Activated CD4-positive, alpha-beta T cell treated with anti-CD3 and anti-CD28 coated beads, Interleukin-2, amount 10 ng/mL, durations not matched to agents 24 days and 14 days (primary cell): ENCODE data around the gene ESRRG. TPM values are rescaled to one million over a fixed set of nuclear protein-coding genes. Genes with fewer than 3 reads are reported as not detected.
A peak's percentile ranks its signal among the peaks of the same experiment; 100 is the strongest.

ENCODE experiments used
- DNase-seq: peaks from one replicate; pipeline ENCODE4 v3.0.0; 2022
- H3K27ac Mint-ChIP-seq: one replicate; pipeline ENCODE4 v1.8.0; 2022; ENCODE audit warnings: mild to moderate bottlenecking, mixed read lengths
- H3K27me3 Mint-ChIP-seq: one replicate; pipeline ENCODE4 v1.8.0; 2022; ENCODE audit warnings: mixed read lengths
- H3K36me3 Mint-ChIP-seq: one replicate; pipeline ENCODE4 v1.8.0; 2022; ENCODE audit warnings: low read depth, mild to moderate bottlenecking, mixed read lengths
- H3K4me1 Mint-ChIP-seq: one replicate; pipeline ENCODE4 v1.8.0; 2021; ENCODE audit warnings: mixed read lengths
- H3K4me3 Mint-ChIP-seq: one replicate; pipeline ENCODE4 v1.8.0; 2022; ENCODE audit warnings: mild to moderate bottlenecking, moderate library complexity, mixed read lengths
- H3K9me3 Mint-ChIP-seq: one replicate; pipeline ENCODE4 v1.8.0; 2021; ENCODE audit warnings: mixed read lengths
- intact Hi-C: fragments of 100-400 bp; cut with micrococcal nuclease; formaldehyde crosslinking; loops from one replicate; pipeline ENCODE4 v1.15.1; 2023
- total RNA-seq: library from RNA; stranded (reverse); gene quantifications from 2 replicates; pipeline ENCODE4 v1.2.3, GENCODE V29; 2022

Gene ESRRG
- total RNA-seq, 1 donor from 2014 or later = not detected

DNA sequence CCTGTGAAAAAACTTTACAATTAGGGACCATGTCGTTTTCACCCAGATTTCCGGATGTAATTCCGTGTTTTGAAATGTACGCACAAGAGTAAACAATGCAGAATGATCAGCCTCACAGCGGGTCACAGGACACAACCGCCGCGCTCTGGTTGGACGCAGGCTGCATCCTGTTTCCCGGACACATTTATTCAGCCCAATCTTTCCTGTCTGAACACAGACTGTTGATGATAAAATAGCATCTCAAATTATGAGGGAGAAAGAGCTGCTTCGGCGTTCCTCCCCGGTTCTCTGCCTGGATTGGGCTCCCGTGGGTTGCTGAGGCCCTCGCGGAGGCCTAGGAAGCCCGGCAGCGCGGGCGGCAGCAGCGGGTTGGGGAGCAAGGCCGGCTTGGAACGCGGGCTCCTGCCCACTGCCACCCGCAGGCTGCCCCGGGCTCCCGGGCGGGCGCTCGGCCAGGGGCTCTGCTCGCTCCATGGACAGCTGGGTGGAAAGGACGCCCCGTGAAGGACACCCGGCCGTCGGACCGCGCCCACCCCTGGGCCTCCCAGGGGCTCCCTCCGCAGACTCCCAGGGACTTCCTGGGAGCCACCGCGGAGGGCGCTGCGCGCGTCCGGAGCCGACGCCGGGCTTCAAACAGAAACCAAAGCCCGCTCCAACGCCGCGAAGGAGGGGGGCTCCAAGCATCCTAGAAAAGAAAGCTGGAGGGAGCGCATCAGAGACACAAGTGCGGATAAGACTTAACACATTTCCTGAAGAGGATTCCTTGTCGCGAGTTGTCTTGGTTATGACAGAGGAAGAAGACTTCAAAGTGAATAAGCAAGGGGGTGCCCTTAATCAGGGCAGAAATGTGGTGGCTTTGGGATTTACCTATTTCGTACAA is 122.3 kb downstream of the ESRRG start:
- Mint-ChIP-seq H3K36me3 (no peaks in the 10 kb centered on the region), H3K27me3 (peaks cover 23% of the 10 kb centered on the region), H3K4me1 (peaks cover 3% of the 10 kb centered on the region), H3K9me3 (no peaks in the 10 kb centered on the region), H3K4me3 (peak overlapping the region; percentile 78), H3K27ac (no peak overlapping the region)
- peak; percentile 58 for DNase-seq
- intact Hi-C loops = no loop called here

DNA sequence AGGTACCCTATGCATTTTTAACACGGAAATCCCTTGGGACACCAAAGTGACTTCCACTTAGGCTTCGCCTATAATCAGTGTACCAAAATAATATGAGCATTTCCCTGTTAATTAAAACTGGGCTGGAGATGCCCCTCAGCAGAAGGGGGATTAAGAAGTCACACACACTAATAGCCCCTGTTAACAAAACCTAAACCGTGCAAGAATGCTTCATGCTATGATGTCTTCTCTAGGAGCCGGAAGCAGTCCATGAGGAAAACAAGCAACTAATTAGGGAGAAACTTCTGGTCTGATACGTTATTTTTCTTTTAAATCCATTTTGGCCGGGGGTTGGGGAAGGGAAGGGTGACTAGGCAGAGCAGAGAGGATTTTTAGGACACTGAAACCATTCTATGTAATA is 123.4 kb downstream of the ESRRG start:
- H3K9me3 Mint-ChIP-seq = no peaks in the 10 kb centered on the region
- H3K27ac Mint-ChIP-seq = no peak overlapping the region
- no peaks in the 10 kb centered on the region for H3K36me3 Mint-ChIP-seq
- intact Hi-C loops = no loop called here
- peaks cover 3% of the 10 kb centered on the region for H3K4me1 Mint-ChIP-seq
- DNase-seq = no peak
- peak overlapping the region; percentile 17 for H3K4me3 Mint-ChIP-seq
- peaks cover 23% of the 10 kb centered on the region for H3K27me3 Mint-ChIP-seq

DNA sequence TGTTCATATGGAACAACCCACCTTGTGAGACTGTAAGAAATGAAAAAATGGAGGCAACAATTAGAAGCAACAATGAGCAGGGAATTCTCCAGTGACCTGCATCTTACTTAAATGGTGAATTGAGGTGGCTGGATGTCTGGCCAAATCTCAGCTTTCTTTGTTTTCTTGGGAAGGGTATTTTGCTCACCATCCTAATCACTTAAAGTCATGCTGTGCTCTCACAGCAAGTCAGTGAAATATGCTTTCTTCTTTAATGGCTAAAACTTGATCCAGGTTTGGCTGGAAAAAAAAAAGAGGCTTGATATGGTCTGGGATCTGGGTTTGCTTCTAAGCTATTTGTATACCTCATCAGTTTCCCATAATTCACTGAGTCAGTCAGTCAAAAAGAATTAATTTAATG is 124.8 kb downstream of the ESRRG start:
- no peak overlapping the region for H3K27ac Mint-ChIP-seq
- peaks cover 23% of the 10 kb centered on the region for H3K27me3 Mint-ChIP-seq
- H3K36me3 Mint-ChIP-seq = no peaks in the 10 kb centered on the region
- no peaks in the 10 kb centered on the region for H3K9me3 Mint-ChIP-seq
- no peak overlapping the region for H3K4me3 Mint-ChIP-seq
- peaks cover 3% of the 10 kb centered on the region for H3K4me1 Mint-ChIP-seq
- DNase-seq = no peak
- intact Hi-C loops = no loop called here

DNA sequence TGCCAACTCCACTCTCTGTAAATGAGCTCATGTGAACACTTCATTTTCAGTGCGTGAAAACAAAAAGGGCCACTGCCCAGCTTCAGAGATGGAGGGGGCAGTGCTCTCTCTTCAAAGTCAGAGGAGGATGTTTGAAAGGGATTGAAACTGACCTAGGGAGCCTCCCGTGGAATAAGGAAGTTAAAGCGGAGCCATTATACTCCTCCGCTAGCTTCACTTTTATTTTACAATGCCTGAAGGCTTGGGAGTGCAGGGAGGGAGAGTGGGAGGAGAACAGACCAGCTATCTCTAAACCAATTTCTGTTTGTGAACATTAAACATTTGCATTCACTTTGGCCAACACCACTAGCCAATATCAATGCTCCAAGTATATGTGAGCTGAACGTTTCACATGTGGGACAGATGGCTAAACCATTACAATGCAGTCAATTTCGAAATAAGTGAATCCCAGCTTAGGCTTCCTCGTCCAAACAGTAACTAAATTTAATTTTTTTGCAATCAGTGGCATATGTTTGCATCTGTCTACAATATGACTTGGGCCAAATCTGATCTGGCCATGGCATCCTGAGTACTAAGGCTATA is 126.9 kb downstream of the ESRRG start:
- DNase-seq = no peak
- intact Hi-C loops = no loop called here
- H3K27ac Mint-ChIP-seq = no peak overlapping the region
- H3K4me1 Mint-ChIP-seq = peaks cover 3% of the 10 kb centered on the region
- no peaks in the 10 kb centered on the region for H3K36me3 Mint-ChIP-seq
- H3K27me3 Mint-ChIP-seq = peaks cover 16% of the 10 kb centered on the region
- H3K4me3 Mint-ChIP-seq = no peak overlapping the region
- no peaks in the 10 kb centered on the region for H3K9me3 Mint-ChIP-seq

DNA sequence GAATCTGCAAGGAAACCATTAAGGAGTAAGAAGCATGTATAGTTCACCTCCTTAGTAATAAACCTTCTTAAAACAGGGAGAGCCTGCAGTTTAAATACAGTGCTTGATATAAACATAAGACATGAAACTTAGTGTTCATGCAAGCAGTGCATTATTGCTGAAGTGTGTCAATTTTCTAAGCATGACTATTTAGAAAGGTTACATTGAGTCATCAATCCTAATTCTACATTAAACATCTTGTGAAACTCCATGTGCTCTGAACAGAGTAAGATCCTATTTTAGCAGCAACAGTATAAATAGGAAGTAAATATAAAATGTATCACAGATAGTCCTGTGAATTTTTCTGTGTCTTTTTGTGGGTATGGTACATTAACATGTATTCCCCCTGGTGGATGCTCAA is 135.5 kb downstream of the ESRRG start:
- no peaks in the 10 kb centered on the region for H3K4me1 Mint-ChIP-seq
- intact Hi-C loops = no loop called here
- no peak overlapping the region for H3K27ac Mint-ChIP-seq
- no peak for DNase-seq
- H3K27me3 Mint-ChIP-seq = no peaks in the 10 kb centered on the region
- no peaks in the 10 kb centered on the region for H3K36me3 Mint-ChIP-seq
- no peak overlapping the region for H3K4me3 Mint-ChIP-seq
- no peaks in the 10 kb centered on the region for H3K9me3 Mint-ChIP-seq

DNA sequence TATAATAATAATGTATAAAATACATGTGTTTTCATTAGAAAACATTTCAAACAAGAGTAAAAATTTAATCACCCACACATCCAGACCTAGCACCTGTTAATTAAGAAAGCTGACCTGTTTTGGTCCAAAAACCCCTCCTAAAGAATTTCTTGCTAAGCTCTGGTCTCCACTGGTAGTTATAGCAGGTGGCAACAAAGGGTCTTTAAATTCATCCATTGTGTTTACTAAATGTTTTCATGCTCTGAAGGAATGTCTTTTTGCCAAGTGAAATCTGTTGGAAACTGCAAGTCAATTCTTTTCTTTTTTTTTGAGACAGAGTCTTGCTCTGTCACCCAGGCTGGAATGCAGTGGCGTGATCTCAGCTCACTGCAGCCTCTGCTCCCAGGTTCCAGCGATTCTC is 141.1 kb downstream of the ESRRG start:
- Mint-ChIP-seq H3K27me3 (no peaks in the 10 kb centered on the region), H3K27ac (no peak overlapping the region), H3K9me3 (peaks cover 5% of the 10 kb centered on the region), H3K4me3 (no peak overlapping the region), H3K36me3 (no peaks in the 10 kb centered on the region), H3K4me1 (no peaks in the 10 kb centered on the region)
- DNase-seq = no peak
- intact Hi-C loops = no loop called here

DNA sequence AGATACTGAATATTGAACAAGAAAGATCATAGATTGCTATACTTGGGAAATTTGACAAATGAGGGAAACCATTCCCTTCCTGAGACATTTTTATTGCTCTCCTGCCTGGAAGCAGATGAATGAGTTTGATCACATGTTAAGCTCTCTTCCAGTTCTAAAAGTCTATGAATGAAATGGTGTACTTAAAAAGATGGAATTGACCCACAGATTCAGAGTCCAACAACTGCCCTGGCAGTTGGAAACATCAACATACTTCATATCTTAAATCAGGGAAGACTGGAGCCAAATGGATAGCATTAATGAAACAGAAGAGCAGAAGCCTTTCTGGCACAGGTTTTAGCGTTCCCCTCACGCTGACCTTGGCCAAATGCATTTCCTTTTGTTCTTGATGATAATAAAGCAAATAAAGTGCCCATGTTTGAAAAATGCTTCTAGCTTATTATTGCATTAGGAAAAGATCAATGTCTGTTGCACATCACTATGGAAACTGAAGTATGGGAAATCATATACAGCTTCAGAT is 142.6 kb downstream of the ESRRG start:
- Mint-ChIP-seq H3K4me1 (no peaks in the 10 kb centered on the region), H3K36me3 (no peaks in the 10 kb centered on the region), H3K4me3 (no peak overlapping the region), H3K27me3 (no peaks in the 10 kb centered on the region), H3K9me3 (peaks cover 5% of the 10 kb centered on the region), H3K27ac (no peak overlapping the region)
- DNase-seq = no peak
- intact Hi-C loops = no loop called here

DNA sequence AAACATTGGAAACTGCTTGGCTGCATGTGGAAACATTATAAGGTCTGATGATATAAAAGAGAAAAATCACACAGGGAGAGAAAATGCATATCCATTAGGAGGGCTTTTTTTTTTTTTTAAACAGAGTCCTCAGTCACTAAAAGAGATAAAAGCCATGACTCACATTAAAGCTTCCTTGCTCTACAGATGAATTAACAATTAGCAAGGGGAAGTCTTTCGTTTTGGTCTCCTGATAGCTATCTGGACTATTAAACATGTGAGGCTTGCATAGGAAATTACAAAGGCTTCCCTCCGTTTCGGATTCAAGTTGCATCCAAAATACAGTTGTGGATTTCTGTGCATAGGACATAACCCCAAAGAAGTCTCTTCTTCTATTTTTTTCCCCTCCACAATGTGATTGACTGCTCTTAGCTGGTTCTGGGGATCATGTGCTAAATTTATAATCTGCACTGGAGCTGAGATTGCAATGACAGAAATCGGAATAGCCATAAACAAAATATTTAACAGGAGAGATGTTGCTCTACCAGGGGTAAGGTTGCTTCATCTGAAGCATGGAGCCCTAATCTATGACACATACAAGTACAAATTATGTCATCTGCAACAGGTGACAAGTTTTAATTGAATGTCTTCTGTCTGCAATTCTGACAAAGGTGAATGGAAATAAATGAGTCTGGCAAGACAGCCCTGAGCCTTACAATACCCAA is 146.8 kb downstream of the ESRRG start:
- no peaks in the 10 kb centered on the region for H3K36me3 Mint-ChIP-seq
- H3K4me1 Mint-ChIP-seq = no peaks in the 10 kb centered on the region
- H3K27me3 Mint-ChIP-seq = no peaks in the 10 kb centered on the region
- no peak overlapping the region for H3K4me3 Mint-ChIP-seq
- intact Hi-C loops = no loop called here
- H3K9me3 Mint-ChIP-seq = peaks cover 2% of the 10 kb centered on the region
- no peak overlapping the region for H3K27ac Mint-ChIP-seq
- no peak for DNase-seq

DNA sequence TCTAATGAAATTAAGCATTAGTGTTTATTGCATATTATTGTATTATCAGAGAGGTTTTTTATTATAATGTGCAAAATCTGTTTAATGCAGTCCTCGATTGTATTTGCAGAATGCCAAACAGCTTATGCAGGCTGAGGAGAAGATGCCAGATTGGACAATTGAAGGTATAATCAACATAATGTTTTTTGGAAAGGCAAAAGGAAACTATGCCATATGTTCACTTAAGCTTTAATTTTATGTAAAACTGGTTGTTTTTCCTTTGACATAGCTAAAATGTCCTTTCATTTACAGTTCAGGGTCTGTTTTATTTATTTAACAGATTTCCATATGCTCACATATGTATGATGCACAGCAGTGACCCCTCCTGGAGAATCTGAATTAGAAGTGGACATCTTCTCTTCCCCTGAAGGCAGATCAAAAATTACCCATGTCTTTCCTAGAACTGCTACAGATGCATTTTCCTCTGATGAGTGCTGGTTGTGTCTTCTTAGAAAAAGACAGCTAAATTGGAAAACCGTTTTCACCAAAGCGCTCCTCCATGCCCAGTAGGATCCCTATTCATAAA is 156.5 kb downstream of the ESRRG start:
- no peaks in the 10 kb centered on the region for H3K4me1 Mint-ChIP-seq
- no peaks in the 10 kb centered on the region for H3K27me3 Mint-ChIP-seq
- no peaks in the 10 kb centered on the region for H3K36me3 Mint-ChIP-seq
- no peaks in the 10 kb centered on the region for H3K9me3 Mint-ChIP-seq
- intact Hi-C loops = no loop called here
- H3K27ac Mint-ChIP-seq = no peak overlapping the region
- H3K4me3 Mint-ChIP-seq = no peak overlapping the region
- no peak for DNase-seq

DNA sequence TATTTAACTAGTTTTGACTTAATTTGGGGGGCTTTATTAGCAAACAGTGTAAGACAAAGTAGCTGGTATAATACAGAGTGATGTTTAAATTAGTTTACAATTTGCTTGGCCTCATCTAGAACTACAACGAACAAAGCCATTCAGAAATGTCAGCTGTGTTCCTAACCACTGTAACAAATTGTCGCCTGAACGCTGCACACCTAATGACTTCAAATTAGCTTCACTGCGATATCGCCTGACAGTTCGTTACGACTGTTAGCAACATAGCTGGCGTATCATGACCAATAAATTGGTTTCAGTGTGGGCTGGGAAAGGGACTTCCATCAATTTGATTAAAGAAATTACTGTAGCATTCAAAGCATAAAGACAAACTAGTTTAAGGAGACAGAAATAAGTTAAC is 160.1 kb downstream of the ESRRG start:
- no peaks in the 10 kb centered on the region for H3K36me3 Mint-ChIP-seq
- no peak overlapping the region for H3K27ac Mint-ChIP-seq
- H3K27me3 Mint-ChIP-seq = no peaks in the 10 kb centered on the region
- no peak for DNase-seq
- H3K9me3 Mint-ChIP-seq = no peaks in the 10 kb centered on the region
- H3K4me3 Mint-ChIP-seq = no peak overlapping the region
- H3K4me1 Mint-ChIP-seq = no peaks in the 10 kb centered on the region
- intact Hi-C loops = no loop called here

DNA sequence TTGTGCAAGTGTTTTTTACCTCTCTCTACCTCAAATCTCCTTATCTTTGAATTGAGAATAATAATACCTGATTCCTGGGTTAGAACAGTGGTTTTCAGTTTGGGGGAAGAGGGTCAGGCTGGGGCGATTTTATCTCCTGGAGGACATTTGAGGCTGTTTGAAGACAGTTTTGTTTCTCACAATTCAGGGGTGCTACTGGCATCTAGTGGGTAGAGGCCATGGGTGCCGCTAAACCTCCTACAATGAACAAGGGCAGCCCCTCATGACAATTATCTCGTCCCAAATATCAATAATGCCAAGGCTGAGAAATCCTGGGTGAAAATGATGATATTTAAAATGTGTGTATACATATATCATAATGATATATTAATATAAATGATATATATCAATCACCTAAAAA is 160.8 kb downstream of the ESRRG start:
- Mint-ChIP-seq H3K27me3 (no peaks in the 10 kb centered on the region), H3K4me3 (no peak overlapping the region), H3K36me3 (no peaks in the 10 kb centered on the region), H3K9me3 (no peaks in the 10 kb centered on the region), H3K4me1 (no peaks in the 10 kb centered on the region), H3K27ac (no peak overlapping the region)
- intact Hi-C loops = no loop called here
- DNase-seq = no peak

DNA sequence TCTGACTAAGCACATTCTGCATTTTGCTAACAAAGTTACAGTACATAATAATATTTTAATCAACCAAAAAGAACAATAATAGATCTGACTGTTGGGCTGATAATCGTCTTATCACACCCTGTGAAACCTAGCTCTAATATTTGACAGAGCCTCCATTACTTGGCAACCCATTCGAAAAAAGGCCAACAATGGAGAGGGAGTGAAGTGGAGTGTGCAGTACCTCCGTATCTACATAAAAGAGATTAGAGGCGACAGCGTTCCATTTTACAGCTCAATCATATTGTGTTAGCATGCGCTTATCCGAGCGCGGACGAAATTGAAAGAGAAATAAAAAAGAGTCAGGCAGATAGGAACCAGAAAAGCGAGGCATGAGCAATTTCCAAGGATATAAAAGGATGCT is 162.7 kb downstream of the ESRRG start:
- Mint-ChIP-seq H3K36me3 (no peaks in the 10 kb centered on the region), H3K4me3 (no peak overlapping the region), H3K27me3 (no peaks in the 10 kb centered on the region), H3K4me1 (no peaks in the 10 kb centered on the region), H3K27ac (no peak overlapping the region), H3K9me3 (no peaks in the 10 kb centered on the region)
- DNase-seq = no peak
- intact Hi-C loops = no loop called here

DNA sequence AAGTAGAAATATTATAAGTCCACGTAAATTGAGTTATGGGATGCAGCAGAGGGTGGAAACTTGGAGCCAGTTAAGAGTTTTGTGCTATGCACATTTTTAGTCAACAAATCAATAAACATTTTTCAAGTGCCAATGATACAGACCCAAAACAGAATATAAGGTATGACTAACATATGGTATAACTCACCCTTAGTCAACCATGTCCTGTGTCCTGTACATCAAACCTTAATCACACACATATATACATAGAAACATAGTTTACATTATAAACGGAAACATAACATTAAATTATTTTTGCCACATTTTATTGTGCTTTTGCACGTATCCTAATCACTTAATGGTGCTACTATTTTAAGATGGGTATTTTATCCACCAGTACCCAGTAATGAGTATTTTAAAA is 163.9 kb downstream of the ESRRG start:
- intact Hi-C loops = no loop called here
- Mint-ChIP-seq H3K4me3 (no peak overlapping the region), H3K36me3 (no peaks in the 10 kb centered on the region), H3K27ac (no peak overlapping the region), H3K4me1 (no peaks in the 10 kb centered on the region), H3K9me3 (no peaks in the 10 kb centered on the region), H3K27me3 (no peaks in the 10 kb centered on the region)
- no peak for DNase-seq

DNA sequence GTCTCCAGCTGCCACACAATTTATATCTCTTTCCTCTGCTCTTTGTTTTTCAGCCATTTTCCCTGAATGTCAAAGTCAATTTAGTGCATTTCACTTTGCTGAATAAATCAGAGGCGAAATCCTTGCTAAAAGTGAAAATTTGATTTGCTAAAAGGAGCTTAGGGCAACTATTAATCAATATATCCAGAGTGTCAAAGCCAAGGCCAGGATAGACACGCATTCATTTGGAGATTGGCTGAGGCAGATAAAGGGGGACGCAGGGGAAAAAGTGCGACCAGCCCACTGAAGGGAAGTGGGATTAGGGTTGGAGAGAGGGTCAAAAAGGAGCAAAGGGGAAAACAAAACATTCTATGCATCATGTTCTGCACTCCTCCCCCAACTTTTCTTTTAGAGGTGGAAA is 167.6 kb downstream of the ESRRG start:
- Mint-ChIP-seq H3K27me3 (no peaks in the 10 kb centered on the region), H3K27ac (no peak overlapping the region), H3K9me3 (no peaks in the 10 kb centered on the region), H3K36me3 (no peaks in the 10 kb centered on the region), H3K4me3 (no peak overlapping the region), H3K4me1 (no peaks in the 10 kb centered on the region)
- no peak for DNase-seq
- intact Hi-C loops = no loop called here
